Measurements from ENCODE around the gene GRIK4.

- TF ChIP-seq CTCF (conservative IDR thresholded peaks at IDR 0.05 in 1 of 2, IDR thresholded peaks at IDR 0.05 in 1 of 2; ENCODE audit: extremely low read depth in 1 of 2, insufficient read depth in 1 of 2, low read depth in 1 of 2, low read length in 2 of 2) (no peak), EZH2 (IDR thresholded peaks at IDR 0.05; ENCODE audit: borderline replicate concordance, low read length) (no peak)
Observed at GRCh38 chr11:120500414-120501071, 11.0 kb upstream of the GRIK4 start.

Data from mammary epithelial cell (primary cell).